K562 (cell line): ENCODE data around the gene PDLIM7. TPM values are rescaled to one million over a fixed set of nuclear protein-coding genes. Genes with fewer than 3 reads are reported as not detected.

Experiments
- CREB1 ChIP-seq, 2 experiments: sonication (generic) in 1 of 2; formaldehyde crosslinking in 1 of 2; IDR thresholded peaks; 2 replicates each; pipeline versions ENCODE4 v1.6.1 to v1.8.0; 2012 to 2022; ENCODE audit warnings: inconsistent platforms in 1 of 2, mild to moderate bottlenecking in 1 of 2, missing genetic modification reagents in 1 of 2, moderate library complexity in 1 of 2
- ELF1 ChIP-seq: fragments of 200-800 bp; sonication (Bioruptor generic); IDR thresholded peaks from 2 replicates; pipeline ENCODE4 v1.6.1; 2016; ENCODE audit warnings: missing genetic modification characterization, missing compliant biosample characterization
- FOSL1 ChIP-seq: fragments of 200-800 bp; sonication (Bioruptor generic); conservative IDR thresholded peaks from 2 replicates; pipeline ENCODE4 v1.6.1; 2016; ENCODE audit warnings: missing genetic modification characterization, missing compliant biosample characterization
- GABPB2 ChIP-seq: fragments of 250-450 bp; sonication (Bioruptor Pico); conservative IDR thresholded peaks from 2 replicates; pipeline ENCODE4 v1.5.1; 2021; ENCODE audit warnings: mild to moderate bottlenecking
- HNRNPH1 ChIP-seq: fragments of 200-400 bp; formaldehyde crosslinking; optimal IDR thresholded peaks from 2 replicates; pipeline ENCODE3; 2017; ENCODE audit warnings: low read depth, mild to moderate bottlenecking, low read length, moderate library complexity
- LARP7 ChIP-seq: fragments of 450-650 bp; IDR thresholded peaks from 2 replicates; pipeline ENCODE4 v1.6.1; 2016
- NCOR1 ChIP-seq: fragments of 450-650 bp; IDR thresholded peaks from 2 replicates; pipeline ENCODE4 v1.6.1; 2016; ENCODE audit warnings: mild to moderate bottlenecking, moderate library complexity
- NUFIP1 ChIP-seq: fragments of 450-650 bp; IDR thresholded peaks from 2 replicates; pipeline ENCODE4 v1.6.1; 2018; ENCODE audit not compliant: partially characterized antibody
- POLR2G ChIP-seq: fragments of 200-400 bp; formaldehyde crosslinking; IDR thresholded peaks from 2 replicates; pipeline ENCODE4 v1.6.1; 2017; ENCODE audit warnings: low read depth, mild to moderate bottlenecking, antibody characterized with exemption, low read length, moderate library complexity
- POLR3A ChIP-seq: IDR thresholded peaks from 2 replicates; pipeline ENCODE4 v1.6.1; 2011; ENCODE audit warnings: borderline replicate concordance, mild to moderate bottlenecking, moderate library complexity; ENCODE audit not compliant: insufficient read length, insufficient read depth; ENCODE audit errors: extremely low read depth
- ZBTB7A ChIP-seq: IDR thresholded peaks from 2 replicates; pipeline ENCODE4 v1.6.1; 2011; ENCODE audit warnings: low read depth, mild to moderate bottlenecking, low read length, moderate library complexity, borderline replicate concordance; ENCODE audit not compliant: control insufficient read depth
- ZFP36 ChIP-seq: fragments of 150-350 bp; IDR thresholded peaks from 2 replicates; pipeline ENCODE4 v1.6.1; 2018; ENCODE audit warnings: low read length, low read depth; ENCODE audit not compliant: partially characterized antibody
- ZKSCAN8 ChIP-seq: fragments of 200-800 bp; sonication (Bioruptor generic); IDR thresholded peaks from 2 replicates; pipeline ENCODE4 v1.6.1; 2016; ENCODE audit warnings: missing genetic modification characterization, missing compliant biosample characterization
- ZNF239 ChIP-seq: fragments of 250-450 bp; sonication (Bioruptor Pico); IDR thresholded peaks from 2 replicates; pipeline ENCODE4 v1.4.0; 2020; ENCODE audit warnings: mild to moderate bottlenecking
- ZNF316 ChIP-seq: fragments of 450-650 bp; IDR thresholded peaks from 2 replicates; pipeline ENCODE4 v1.6.1; 2016
- ZSCAN29 ChIP-seq: fragments of 450-650 bp; IDR thresholded peaks from 2 replicates; pipeline ENCODE4 v1.6.1; 2017
- polyA plus RNA-seq, 8 experiments: library from polyadenylated mRNA; depleted of rRNA in 4 of 8; stranded (reverse) in 5 of 8; unstranded in 3 of 8; fragments of >200 nt; fragmentation: Nextera tagmentation in 2 of 8; fragmentation: Illumina TruSeq in 1 of 8; extraction: Ambion mirVana in 2 of 8; extraction: Trizol in 1 of 8; gene quantifications; 2 replicates each; pipeline versions ENCODE4 v1.2.1 to v1.2.3, GENCODE V29; 2011 to 2014; ENCODE audit warnings: inconsistent platforms in 1 of 8, missing spikeins in 1 of 8
- total RNA-seq, 7 experiments: library from RNA; depleted of rRNA in 6 of 7; stranded (reverse); fragments of >200 nt in 6 of 7; fragmentation: Illumina TruSeq in 2 of 7; extraction: Trizol in 2 of 7; gene quantifications; 2 replicates each; pipeline versions ENCODE4 v1.2.1 to v1.2.3, GENCODE V29; 2011 to 2021; ENCODE audit warnings: low replicate concordance in 1 of 7
- TF ChIP-seq, protein P1 (sequence below): fragments of 250-450 bp; sonication (Bioruptor Pico); IDR thresholded peaks from 2 replicates; pipeline ENCODE4 v1.8.0; 2022; ENCODE audit warnings: inconsistent platforms, mild to moderate bottlenecking, moderate library complexity, borderline replicate concordance
- TF ChIP-seq, protein P2 (sequence below): fragments of 450-650 bp; formaldehyde crosslinking; IDR thresholded peaks from 2 replicates; pipeline ENCODE4 v1.4.0; 2022; ENCODE audit warnings: missing genetic modification characterization

PDLIM7 gene
- total and polyA plus RNA-seq, 9 of the 15 experiments (the other 6 are each of a cell fraction or from before 2014, with no cell fraction given), result 2.1 to 124 (median 32.6) TPM

DNA sequence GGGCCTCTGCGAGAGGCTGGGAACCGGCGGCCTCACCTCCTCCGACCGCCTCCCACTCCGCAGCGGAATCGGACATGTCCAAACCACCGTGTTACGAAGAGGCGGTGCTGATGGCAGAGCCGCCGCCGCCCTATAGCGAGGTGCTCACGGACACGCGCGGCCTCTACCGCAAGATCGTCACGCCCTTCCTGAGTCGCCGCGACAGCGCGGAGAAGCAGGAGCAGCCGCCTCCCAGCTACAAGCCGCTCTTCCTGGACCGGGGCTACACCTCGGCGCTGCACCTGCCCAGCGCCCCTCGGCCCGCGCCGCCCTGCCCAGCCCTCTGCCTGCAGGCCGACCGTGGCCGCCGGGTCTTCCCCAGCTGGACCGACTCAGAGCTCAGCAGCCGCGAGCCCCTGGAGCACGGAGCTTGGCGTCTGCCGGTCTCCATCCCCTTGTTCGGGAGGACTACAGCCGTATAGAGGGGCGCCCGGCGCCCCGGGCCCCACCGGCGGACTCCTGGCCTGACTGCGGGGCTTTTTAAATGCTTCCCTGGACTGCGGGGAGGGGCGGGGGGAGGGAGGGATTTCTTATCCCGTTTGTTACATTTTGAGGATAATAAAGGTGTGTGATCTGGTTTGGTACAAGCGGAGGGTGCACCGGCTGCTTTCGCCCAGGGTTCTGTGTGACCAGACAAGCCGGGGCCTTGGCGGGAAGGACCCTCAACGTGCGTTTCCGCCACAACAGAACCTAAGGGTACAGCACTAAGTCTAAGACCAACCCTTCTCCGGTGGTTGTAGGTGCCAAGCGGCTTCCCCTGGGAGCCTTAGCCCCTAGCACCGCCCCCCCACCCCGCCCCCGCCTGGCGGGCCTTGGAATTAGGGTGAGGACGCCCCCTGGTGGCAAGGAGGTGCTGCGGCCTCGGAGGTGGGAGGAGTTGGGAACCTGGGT lies 41.5 kb downstream of the PDLIM7 start (continued):
- TF ChIP-seq POLR2G, result peak; percentile 66
- TF ChIP-seq LARP7, result no peak
- TF ChIP-seq ZNF239 (CRISPR knock-in tag), result no peak
- TF ChIP-seq, protein P1, sequence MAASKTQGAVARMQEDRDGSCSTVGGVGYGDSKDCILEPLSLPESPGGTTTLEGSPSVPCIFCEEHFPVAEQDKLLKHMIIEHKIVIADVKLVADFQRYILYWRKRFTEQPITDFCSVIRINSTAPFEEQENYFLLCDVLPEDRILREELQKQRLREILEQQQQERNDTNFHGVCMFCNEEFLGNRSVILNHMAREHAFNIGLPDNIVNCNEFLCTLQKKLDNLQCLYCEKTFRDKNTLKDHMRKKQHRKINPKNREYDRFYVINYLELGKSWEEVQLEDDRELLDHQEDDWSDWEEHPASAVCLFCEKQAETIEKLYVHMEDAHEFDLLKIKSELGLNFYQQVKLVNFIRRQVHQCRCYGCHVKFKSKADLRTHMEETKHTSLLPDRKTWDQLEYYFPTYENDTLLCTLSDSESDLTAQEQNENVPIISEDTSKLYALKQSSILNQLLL (CRISPR knock-in tag), result no peak
- TF ChIP-seq HNRNPH1, result no peak
- TF ChIP-seq NCOR1, result peak; percentile 22; the same call in 1 of the 2 replicates
- TF ChIP-seq NUFIP1, result no peak
- TF ChIP-seq ZNF316, result no peak
- no peak for TF ChIP-seq ZKSCAN8 (CRISPR knock-in tag)
- TF ChIP-seq CREB1 (IDR thresholded peaks at IDR 0.05), result no peak
- TF ChIP-seq CREB1 (CRISPR knock-in tag; IDR thresholded peaks at IDR 0.05), result 0 out of 2 replicates have a peak, but pooled peaks have one; percentile 29
- TF ChIP-seq, protein P2, sequence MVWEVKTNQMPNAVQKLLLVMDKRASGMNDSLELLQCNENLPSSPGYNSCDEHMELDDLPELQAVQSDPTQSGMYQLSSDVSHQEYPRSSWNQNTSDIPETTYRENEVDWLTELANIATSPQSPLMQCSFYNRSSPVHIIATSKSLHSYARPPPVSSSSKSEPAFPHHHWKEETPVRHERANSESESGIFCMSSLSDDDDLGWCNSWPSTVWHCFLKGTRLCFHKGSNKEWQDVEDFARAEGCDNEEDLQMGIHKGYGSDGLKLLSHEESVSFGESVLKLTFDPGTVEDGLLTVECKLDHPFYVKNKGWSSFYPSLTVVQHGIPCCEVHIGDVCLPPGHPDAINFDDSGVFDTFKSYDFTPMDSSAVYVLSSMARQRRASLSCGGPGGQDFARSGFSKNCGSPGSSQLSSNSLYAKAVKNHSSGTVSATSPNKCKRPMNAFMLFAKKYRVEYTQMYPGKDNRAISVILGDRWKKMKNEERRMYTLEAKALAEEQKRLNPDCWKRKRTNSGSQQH (CRISPR knock-in tag), result no peak
- no peak for TF ChIP-seq ZFP36
- TF ChIP-seq ELF1 (tag), result no peak
- TF ChIP-seq FOSL1 (tag), result no peak
- no peak for TF ChIP-seq GABPB2 (CRISPR knock-in tag)
- TF ChIP-seq POLR3A, result no peak
- no peak for TF ChIP-seq ZSCAN29
- TF ChIP-seq ZBTB7A, result peak; percentile 68; the same call in 1 of the 2 replicates
